ENCODE data around the gene BASP1.

Gene BASP1, protein sequence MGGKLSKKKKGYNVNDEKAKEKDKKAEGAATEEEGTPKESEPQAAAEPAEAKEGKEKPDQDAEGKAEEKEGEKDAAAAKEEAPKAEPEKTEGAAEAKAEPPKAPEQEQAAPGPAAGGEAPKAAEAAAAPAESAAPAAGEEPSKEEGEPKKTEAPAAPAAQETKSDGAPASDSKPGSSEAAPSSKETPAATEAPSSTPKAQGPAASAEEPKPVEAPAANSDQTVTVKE

DNA sequence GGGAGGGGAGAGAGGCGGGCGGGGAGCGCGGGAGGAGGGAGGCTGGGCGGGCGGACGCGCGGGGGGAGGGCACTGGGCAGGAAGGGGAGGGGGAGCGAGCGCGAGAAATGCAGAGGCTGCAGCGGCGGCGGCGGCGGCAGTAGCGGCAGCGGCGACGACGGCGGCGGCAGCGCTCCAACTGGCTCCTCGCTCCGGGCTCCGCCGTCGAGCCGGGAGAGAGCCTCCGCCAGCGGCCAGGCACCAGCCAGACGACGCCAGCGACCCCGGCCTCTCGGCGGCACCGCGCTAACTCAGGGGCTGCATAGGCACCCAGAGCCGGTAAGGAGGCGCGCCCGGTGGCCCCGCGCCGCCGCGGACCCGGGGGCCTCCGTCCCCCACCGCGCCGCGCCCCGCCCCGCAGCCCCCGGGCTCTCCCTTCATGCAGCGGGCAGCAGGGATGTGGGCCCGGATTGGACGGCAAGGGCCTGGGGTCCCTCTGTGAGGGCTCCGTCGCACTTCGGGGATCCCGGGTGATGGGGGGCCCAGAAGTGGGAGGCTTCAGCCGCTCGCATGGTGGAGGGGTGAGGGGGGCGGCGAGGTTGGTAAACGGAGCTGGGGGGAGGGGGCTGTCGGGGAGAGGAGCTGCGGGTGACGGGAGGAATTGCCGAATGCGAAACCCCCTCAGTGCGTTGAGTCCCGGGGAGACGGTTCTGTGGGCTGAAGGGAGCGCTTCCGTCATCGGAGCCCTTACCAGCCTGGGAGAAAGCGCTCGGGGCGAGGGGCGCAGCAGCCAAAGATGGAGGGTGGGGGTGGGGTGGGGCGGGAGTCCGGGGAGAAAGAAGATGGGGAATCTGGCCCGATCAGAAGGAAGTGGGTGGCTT, at the start of gene BASP1:
TSS of gene BASP1 (plus strand) at position 139 of the 860 bp plus-strand sequence. CDS start 57,586 bp downstream, outside the sequence.
- FAIRE-seq, result peak; percentile 55
- peak; percentile 50 for DNase-seq (ENCODE audit: insufficient read length, low spot score)

DNA sequence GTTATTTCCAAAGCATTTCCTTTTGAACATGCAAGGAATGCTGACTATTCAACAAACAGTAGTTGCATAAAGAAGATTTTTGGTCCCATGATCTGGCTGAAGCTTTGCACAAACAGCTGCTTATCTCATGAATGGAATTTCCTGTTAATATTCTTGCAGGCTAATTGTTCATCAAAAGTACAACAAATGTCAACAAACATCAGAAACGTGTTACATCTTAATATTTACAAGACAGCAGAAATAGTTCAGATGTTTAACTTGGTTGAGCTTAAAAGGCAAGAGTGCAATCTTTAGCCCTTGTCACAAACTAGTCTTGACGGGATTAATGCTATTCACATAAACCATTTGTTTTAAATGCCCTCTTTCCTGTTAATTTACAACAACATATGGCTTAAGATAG, 47.9 kb upstream of the BASP1 start:
- no peak for FAIRE-seq
- no peak for DNase-seq (ENCODE audit: insufficient read length, low spot score)

DNA sequence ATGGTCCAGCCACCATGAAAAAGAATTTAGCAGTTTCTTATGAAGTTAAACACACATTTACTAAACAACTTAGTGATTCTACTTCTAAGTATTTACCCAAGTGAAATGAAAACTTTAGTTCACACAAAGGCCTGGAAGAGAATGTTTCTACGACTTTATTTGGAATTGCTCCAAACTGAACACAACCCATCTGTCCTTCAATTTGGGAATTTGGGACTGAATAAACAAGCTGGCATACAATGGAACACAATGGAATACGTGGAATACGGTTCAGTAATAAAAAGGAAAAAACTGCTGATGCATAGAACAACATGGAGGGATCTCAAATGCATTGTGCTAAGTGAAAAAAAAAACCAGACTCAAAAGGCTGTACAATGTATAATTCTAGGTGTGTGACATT, 44.6 kb upstream of the BASP1 start:
- DNase-seq (ENCODE audit: insufficient read length, low spot score) (no peak), FAIRE-seq (no peak)

DNA sequence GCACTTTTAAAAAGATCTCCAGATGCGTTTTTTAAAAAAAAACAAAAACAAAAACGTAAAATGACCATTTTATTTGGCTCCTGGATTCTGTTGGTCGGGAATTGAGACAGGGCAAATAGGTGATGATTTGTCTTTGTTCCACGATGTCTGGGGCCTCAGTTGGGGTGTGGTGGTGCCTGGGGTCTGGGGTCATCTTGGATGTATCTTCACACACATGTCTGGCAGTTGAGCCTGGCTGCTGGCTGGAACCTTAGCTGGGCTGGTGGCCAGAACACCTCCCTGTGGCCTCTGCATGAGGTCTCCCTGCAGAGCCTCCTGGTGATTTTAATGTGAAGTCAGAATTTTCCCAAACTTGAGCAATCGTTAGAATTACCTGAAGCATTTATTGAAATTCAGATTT, 42.5 kb upstream of the BASP1 start:
- no peak for DNase-seq (ENCODE audit: insufficient read length, low spot score)
- no peak for FAIRE-seq

DNA sequence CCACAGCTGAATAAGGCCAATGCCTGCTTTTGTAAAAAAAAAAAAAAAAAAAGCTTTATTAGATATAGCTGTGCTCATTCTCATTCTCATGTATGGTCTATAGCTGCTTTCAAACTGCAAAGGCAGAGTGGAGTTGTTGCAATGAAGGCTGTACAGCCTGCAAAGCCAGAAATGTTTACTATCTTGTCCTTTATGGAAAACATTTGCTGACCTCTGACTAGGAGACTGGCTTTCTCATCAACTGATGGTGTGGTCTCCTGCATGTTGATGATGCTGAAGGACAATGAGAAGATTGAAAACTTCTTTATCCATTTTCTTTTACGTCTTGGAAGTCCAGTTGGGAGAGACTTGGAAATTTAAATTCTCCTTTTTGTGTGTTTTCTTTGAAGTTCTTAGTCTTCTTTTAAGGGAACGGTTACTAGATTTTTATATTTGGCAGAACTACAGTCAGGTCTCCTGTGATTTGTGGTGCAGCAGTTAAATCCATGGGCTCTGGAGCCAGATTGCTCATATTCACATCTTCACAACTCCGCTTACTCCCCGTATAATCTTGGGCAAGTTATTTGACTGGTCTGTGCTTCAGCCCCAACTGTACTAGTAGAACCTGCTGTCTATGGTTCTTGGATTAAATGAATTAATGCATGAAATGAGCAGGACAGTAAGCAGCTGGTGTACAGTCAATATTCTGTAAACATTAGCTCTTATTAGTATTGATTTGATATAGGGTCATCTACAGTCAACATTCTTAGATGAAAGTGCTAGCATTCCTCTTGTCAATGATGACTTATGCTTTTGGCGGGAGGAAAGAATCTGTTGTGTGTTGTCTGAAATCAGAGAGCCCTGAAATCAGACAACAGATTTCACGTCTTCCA, 39.7 kb upstream of the BASP1 start:
- no peak for FAIRE-seq
- no peak for DNase-seq (ENCODE audit: insufficient read length, low spot score)

DNA sequence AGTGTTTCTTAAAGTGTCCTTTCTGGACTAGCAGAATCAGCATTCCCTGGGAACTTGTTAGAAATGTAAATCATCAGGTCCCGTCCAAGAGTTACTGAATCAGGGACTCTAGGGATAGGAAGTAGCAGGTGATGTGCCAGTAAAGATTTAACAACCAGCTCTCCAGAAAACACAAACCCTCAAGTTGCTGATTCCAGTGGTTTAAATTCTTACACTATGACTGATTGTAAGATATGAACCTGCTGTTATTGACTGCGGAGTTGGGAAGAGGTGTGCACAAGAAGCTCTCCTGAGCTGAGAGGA, 39.1 kb upstream of the BASP1 start:
- FAIRE-seq, result no peak

DNA sequence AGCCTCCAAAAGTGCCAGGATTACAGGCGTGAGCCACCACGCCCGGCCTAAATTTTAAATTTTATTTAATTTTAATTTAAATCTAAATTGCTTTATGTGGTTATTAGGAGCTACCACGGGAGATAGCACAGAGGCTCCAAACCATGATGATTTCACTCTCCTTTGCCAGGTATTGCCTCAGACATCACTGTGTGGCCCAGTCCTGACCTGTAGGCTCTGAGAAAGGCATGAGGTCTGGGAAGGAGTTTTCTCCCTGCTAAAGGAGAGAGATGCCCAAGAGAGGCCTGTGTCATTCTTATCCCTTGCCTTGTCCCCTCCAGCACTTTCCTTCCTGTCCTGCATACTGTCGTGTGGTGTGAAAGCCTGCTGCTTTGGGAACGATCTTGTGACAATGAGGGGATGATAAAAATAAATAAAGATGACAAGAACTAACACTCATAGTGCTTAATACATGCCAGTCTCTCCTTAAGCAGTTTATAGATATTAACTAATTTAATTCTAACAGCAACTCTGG, 37.0 kb upstream of the BASP1 start:
- FAIRE-seq, result no peak
- DNase-seq (ENCODE audit: insufficient read length, low spot score), result no peak

More for the DNA sequence above, 39.1 kb upstream of the BASP1 start:
- DNase-seq (ENCODE audit: insufficient read length, low spot score), result no peak

DNA sequence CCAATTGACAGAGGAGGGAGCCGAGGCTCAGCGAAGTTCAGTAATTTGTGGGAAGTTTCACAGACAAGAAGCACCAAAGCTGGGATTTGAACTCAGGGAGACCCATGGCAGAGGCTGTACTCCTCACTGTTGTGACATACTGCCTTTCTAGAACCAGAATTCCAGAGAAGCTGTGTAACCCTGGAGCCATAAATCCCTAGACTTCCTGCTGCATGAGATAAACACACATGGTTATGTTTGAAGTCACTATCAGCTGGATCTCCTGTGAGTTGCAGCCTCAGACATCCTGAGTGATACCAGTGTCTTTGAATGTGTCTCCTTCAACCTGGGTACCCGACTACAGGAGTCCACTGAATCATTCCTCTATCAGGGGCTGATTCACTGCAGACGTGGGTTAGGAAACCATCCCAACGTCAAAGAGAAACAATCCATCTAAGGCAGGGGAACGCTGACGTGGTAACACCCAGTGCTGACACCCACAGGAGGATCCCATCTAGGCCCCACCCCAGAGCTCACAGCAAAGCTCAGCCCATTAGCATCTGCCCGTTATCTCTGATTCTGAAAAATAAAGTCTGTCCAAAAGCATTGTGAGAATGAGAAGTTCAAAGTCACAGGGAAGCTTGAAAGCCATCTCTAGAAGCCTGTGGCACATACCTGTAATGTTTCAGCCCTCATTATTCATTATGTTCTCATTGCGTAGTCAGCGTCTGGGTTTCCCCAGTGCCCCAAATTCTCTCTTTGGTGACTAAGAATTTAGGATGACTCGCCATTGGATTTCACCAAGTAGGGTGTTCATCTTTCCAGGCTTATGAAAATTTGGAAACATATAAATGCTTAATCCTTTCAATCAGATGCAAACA, 36.3 kb upstream of the BASP1 start:
- DNase-seq (ENCODE audit: insufficient read length, low spot score) (no peak), FAIRE-seq (no peak)

DNA sequence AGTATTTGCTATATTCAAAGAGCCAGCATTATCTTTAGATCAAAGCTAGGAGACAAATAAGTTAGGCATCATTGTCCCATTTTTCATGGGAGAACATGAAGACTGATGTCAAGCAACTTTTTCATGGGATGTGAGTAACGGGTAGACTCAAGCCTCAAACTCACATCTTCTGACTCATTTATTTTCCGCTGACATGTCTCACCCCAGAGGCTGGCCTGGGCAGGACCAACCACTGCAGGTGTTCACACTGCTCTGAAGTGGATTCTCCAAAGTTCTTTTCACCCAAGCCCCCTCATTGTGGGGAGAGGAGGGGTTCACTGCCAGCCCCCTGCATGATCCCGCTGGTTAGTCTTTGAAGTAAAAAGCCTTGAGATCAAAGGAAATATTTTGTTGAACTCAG, 34.9 kb upstream of the BASP1 start:
- FAIRE-seq (no peak), DNase-seq (ENCODE audit: insufficient read length, low spot score) (no peak)

DNA sequence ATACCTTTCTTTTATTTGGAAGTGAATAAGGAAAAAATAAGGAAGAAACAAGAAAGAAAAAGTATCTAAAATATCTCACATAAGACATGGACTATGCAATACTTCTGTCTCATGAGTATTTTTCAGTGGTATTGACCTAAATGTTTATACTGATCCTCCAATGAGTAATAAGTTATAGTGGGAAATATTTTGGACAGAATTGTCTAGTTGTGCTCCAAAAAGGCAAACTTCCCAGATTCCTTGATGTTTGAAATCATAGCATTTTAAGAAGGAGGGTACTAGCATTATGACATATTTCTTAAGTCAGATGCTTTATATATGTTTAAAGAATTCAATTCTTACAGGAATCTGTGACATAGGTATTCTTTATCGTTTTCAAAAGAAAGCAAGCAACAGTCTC, 34.5 kb upstream of the BASP1 start:
- no peak for DNase-seq (ENCODE audit: insufficient read length, low spot score)
- no peak for FAIRE-seq

DNA sequence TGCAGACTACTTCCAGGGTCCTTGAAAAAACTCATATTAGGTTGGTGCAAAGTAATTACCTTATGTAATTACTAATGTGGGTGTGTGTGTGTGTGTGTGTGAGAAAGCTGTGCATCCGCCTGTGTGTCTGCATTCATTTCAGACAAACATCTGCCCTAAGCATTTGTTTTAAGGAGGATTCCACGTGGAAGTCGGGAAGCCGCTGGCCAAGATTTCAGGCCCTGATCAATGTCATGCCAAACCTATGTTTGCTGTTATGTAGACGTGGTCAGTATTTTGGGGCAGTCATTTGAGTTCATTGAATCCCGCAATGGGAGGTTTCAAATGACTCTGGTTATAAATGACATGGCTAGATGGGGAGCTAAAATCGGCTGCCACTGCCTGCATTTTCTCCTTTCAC, 33.6 kb upstream of the BASP1 start:
- FAIRE-seq (no peak), DNase-seq (ENCODE audit: insufficient read length, low spot score) (no peak)

DNA sequence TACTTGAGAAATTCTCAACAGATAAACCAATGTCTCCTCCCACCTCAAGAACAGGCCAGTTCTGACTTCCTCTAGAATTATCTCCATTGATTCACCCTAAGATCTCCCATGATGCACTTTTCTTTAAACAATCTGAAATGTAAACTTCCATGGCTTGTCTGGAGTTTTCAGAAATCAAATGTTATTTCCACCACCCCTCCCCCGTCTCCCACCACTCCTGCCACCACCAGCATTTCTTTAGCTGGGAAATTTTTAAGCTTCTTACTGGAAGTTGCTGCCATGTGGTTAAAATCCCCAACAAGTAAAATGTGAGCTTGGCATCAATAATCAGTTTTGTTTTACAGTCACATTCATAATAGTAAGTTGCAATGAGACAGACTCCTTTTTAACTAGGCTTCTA, 32.8 kb upstream of the BASP1 start:
- DNase-seq (ENCODE audit: insufficient read length, low spot score), result no peak
- FAIRE-seq, result no peak

DNA sequence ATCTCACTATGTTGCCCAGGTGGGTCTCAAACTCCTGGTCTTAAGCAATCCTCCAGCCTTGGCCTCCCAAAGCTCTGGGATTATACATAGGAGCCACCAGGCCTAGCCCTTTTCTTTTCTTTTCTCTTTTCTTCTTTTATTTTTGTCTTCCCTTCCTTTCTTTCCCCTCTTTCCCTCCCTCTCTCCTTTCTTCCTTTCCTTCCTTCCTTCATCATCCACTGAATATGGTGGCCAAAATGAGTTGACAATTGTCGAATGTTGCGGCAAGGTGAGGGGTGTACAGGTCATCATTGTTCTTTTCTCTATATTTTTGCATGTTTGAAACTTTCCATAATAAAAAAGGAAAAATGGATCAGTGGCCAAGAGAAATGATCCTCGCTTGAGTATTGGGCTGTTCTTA, 32.1 kb upstream of the BASP1 start:
- no peak for FAIRE-seq
- no peak for DNase-seq (ENCODE audit: insufficient read length, low spot score)

DNA sequence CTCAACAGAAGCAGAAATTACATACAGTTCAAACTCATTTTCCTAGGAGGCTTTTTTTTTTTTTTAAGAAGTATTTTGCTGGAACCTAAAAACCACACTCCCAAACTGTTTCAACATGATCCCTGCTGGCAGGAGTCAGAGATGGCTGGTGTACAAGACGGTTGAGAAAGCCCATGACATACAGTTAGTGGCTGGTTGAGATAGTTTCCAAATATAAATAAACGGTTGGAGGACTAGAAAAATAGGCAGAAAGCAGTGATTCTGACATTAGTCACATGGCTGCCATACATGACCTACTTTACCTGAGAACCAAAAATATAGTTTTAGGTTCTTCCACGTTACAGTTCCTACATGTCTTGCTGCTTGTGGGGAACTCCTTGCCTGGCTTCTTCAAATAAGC, 31.7 kb upstream of the BASP1 start:
- no peak for FAIRE-seq
- DNase-seq (ENCODE audit: insufficient read length, low spot score), result no peak

DNA sequence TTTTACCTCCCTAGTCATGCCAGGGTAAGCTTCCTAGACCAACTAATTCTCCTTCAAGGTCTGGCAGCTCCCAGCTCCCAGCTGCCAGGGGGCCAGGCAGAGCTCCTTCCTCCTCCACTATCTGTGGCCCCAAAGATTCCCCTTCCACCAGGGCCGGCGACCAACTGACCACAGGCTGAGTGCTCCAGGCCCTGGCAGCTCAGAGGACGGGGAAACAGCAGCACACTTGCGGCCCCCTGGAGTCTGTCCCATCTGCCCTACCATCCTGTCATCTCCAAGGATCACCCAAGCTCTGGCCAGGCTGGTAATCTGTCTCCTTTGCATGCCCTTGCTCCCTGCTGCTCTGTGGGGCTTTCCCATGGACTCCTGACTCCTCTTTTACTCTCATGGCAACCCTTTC, 31.2 kb upstream of the BASP1 start:
- FAIRE-seq (no peak), DNase-seq (ENCODE audit: insufficient read length, low spot score) (no peak)

DNA sequence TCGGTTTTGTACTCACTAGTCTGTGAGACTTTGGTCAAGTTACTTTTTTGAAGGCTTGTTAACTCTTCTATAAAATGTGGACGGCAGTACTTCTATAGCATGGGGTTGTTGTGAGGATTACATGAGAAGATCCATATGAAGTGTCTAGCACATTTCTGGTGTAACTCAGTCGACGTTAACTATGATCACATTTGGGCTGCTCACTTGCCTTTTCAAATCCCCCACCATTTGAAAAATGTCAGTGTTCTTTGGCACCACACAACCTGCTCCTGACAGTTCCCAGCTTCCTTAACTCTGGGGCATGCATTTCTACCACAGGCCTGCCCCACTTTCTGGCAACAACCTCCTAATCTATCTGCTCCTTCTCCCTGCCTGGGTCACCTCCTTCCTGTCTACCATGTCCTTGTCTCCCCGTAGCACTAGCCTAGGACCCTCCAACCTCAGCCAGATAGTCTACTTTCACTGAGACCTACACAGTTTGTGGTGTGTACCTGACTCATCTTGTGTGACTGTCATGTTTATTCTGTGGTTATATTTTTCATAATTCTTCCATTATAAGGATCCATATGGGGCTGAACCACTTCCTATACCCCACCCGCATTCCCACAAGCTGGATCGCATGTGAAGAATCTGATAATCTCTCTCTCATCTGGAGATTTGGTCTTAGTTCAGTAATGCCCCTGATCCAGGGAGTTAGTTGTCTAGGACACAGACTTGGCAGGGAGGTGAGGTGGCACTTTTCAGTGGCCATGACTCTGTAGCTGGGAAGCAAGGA, 30.2 kb upstream of the BASP1 start:
- no peak for FAIRE-seq
- DNase-seq (ENCODE audit: insufficient read length, low spot score), result no peak

DNA sequence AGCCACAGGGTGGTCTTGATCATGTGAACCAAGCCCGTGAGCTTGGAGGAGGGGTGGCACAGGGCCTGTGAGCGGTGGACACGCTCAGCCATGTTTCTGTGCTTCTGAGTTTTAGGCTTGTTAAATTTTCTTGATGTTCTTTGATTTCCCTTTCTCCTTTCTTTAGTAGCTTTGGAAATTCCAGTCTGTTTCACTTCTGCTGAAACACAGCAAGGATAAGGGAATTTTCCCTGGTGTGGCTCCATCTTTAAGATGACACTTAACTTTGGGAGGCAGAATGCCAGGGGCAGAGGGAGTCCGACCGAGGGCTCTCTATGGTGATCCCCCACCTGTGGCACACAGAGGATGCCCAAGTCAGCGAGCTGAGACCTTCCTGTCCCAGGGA, 29.7 kb upstream of the BASP1 start:
- no peak for DNase-seq (ENCODE audit: insufficient read length, low spot score)
- no peak for FAIRE-seq

DNA sequence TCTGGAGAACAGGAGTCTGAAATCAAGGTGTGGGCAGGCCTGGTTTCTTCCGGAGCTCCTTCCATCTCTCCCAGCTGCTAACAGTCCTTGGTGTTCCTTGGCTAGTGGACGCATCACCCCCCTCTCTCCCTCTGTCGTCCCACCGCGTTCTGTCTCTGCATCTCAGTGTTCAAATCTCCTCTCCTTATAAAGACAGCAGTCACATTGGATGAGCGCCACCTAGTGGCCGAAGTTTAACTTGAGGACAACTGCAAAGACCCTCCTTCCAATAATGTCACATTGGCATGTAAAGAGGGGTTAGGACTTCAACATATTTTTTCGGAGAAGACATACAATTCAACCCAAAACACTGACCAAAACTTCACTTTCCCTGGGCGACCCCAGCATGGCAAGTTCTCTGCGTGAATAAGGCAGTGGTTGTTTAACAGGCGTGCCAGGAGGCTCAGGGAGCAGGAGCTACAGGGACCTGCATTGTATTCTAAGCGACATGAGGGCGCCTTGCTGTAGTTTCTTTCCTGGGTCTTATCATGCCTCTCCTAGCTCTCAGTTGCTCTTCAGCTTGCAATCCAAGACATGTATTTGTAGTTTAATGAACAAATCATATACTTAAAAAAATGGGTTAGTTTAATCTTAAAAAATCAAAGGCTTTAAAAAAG, 27.9 kb upstream of the BASP1 start:
- FAIRE-seq, result no peak
- peak; percentile 17 for DNase-seq (ENCODE audit: insufficient read length, low spot score)

DNA sequence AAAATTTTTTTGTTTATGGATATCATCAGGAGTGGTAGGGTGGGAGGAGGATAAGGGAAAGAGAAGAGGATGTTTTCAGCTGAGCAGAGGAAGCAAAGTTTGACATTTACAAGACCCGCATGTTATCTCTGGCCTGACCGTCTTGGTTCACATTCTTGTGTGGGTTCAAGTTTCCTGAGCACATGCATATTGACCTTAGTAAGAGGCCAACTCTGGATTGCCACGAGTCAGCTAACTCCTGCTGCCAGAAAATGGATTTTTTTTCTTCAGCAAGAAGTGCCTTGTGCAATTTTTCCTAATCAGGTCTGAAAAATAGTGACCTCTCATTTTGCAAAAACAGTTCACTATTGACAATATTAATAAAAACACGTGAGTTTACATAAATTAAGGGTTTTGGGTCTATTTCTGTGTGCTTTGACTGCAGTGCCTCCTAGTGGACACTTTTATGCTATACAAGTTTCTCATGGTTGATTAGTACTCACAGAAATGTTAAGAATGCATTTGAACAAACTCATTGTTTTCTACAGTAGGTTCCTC, 27.1 kb upstream of the BASP1 start:
- peak; percentile 75 for FAIRE-seq
- DNase-seq (ENCODE audit: insufficient read length, low spot score), result no peak

Data from GM19239 (cell line).